GM12874 (cell line): ENCODE data around the gene PRKAR2A.

ENCODE experiments used
- CTCF ChIP-seq: IDR thresholded peaks from 2 replicates; pipeline ENCODE4 v1.5.1; 2011; ENCODE audit warnings: low read depth, mild to moderate bottlenecking, control low read depth, low read length, moderate library complexity; ENCODE audit not compliant: insufficient read depth

The PRKAR2A gene

GRCh38 chr3:48855681-48856447 is 8.2 kb upstream of the PRKAR2A start:
- TF ChIP-seq CTCF, result no peak

GRCh38 chr3:48852151-48852550 is 4.5 kb upstream of the PRKAR2A start:
- no peak for TF ChIP-seq CTCF

- no peak for TF ChIP-seq CTCF
These were observed 3.7 kb upstream of the PRKAR2A start for GRCh38 chr3:48851407-48851806.

- TF ChIP-seq CTCF, result no peak
These were observed 1.3 kb upstream of the PRKAR2A start for GRCh38 chr3:48848816-48849515.

- TF ChIP-seq CTCF, result no peak
These were observed 596 bp downstream of the PRKAR2A start for GRCh38 chr3:48847053-48847503.

GRCh38 chr3:48845170-48845569 is 2.5 kb downstream of the PRKAR2A start:
- no peak for TF ChIP-seq CTCF

- no peak for TF ChIP-seq CTCF
These were observed 10.5 kb downstream of the PRKAR2A start for GRCh38 chr3:48837163-48837562.
